Fibroblast of skin of right quadriceps (primary cell): ENCODE measurements around the gene KRTAP5-8.
"Not testable (repeated sequence)": the region's sequence is repeated elsewhere in the genome, so short reads cannot be mapped to it uniquely, and the experiment has no call there.

Experiments used
- DNase-seq: peaks from one replicate; pipeline ENCODE4 v3.0.0-alpha.2; 2013

KRTAP5-8 gene

GRCh38 chr11:71544525-71545214 lies 6.8 kb downstream of the KRTAP5-8 start:
- DNase-seq, result no peak

GRCh38 chr11:71545405-71545966 lies 7.7 kb downstream of the KRTAP5-8 start:
- DNase-seq, result no peak

GRCh38 chr11:71548120-71548519 lies 10.3 kb downstream of the KRTAP5-8 start, which contains the start of gene KRTAP5-9:
Gene KRTAP5-9, plus strand, starts transcription at chr11:71548420. Its CDS starts 238 bp downstream, at chr11:71548658.
- DNase-seq, result no peak

GRCh38 chr11:71548716-71549151 lies 10.9 kb downstream of the KRTAP5-8 start:
- DNase-seq, result no peak

GRCh38 chr11:71551711-71552110 lies 13.9 kb downstream of the KRTAP5-8 start:
- no peak for DNase-seq

GRCh38 chr11:71554996-71555395 lies 17.2 kb downstream of the KRTAP5-8 start:
- no peak for DNase-seq

- DNase-seq, result no peak
Observed at GRCh38 chr11:71555508-71555907, 17.7 kb downstream of the KRTAP5-8 start.

- no peak for DNase-seq
Observed at GRCh38 chr11:71556018-71556417, 18.2 kb downstream of the KRTAP5-8 start.

GRCh38 chr11:71557257-71557656 lies 19.4 kb downstream of the KRTAP5-8 start:
- no peak for DNase-seq

- no peak for DNase-seq
Observed at GRCh38 chr11:71558996-71559395, 21.2 kb downstream of the KRTAP5-8 start.

GRCh38 chr11:71562120-71562519 lies 24.3 kb downstream of the KRTAP5-8 start:
- peak; percentile 6 for DNase-seq

- peak; percentile 31 for DNase-seq
Observed at GRCh38 chr11:71563406-71563805, 25.6 kb downstream of the KRTAP5-8 start.

GRCh38 chr11:71564430-71564829 lies 26.6 kb downstream of the KRTAP5-8 start:
- DNase-seq, result no peak

GRCh38 chr11:71565263-71565662 lies 27.4 kb downstream of the KRTAP5-8 start, which contains the start of gene KRTAP5-10:
Gene KRTAP5-10, plus strand, starts transcription at chr11:71565563. Its CDS starts 25 bp downstream, at chr11:71565588.
- no peak for DNase-seq

- DNase-seq, result no peak
Observed at GRCh38 chr11:71566081-71566620, 28.3 kb downstream of the KRTAP5-8 start.

- not testable (repeated sequence) for DNase-seq
Observed at GRCh38 chr11:71566626-71567599, 29.1 kb downstream of the KRTAP5-8 start.

- not testable (repeated sequence) for DNase-seq
Observed at GRCh38 chr11:71567633-71568032, 29.8 kb downstream of the KRTAP5-8 start.

- DNase-seq, result no peak
Observed at GRCh38 chr11:71568704-71569349, 31.0 kb downstream of the KRTAP5-8 start.

- DNase-seq, result not testable (repeated sequence)
Observed at GRCh38 chr11:71571101-71571850, 33.5 kb downstream of the KRTAP5-8 start.

- DNase-seq, result no peak
Observed at GRCh38 chr11:71572811-71573210, 35.0 kb downstream of the KRTAP5-8 start.

- DNase-seq, result no peak
Observed at GRCh38 chr11:71574418-71574817, 36.6 kb downstream of the KRTAP5-8 start.
